ENCODE measurements around the gene TCAIM. TPM values are rescaled to one million over a fixed set of nuclear protein-coding genes. Genes with fewer than 3 reads are reported as not detected.

The TCAIM gene
- total and polyA plus RNA-seq, 9 of the 15 experiments (the other 6 are each of a cell fraction or from before 2014, with no cell fraction given) = 19.7 to 53.3 (median 36.9) TPM

- intact Hi-C loops (cut with micrococcal nuclease) = loop anchor here (2.0 to 5.0 kb wide), 2 partner anchors 102 to 179 kb away; no protein-coding TSS in a partner anchor
- H2AFZ ChIP-seq (ENCODE audit: low read depth, low read length) = peak overlapping the region; percentile 99
- BruUV-seq (replicated peaks) = no TSS peak
- H3K36me3 ChIP-seq (ENCODE audit: control insufficient read depth, insufficient read depth, low read length) = no peaks in the 10 kb centered on the region; the same call in 2 of the 3 replicates
- H4K20me1 ChIP-seq (replicated peaks; ENCODE audit: control insufficient read depth, insufficient read depth, low read length) = no peaks in the 10 kb centered on the region
- FAIRE-seq = no peak
- H3K27ac ChIP-seq (ENCODE audit: extremely low read depth, low read depth, low read length) = peak overlapping the region; percentile 93
- no peak for ATAC-seq
- H3K79me2 ChIP-seq (ENCODE audit: control insufficient read depth, insufficient read depth, low read length) = peaks cover 28% of the 10 kb centered on the region
- peak overlapping the region; percentile 88 to 96 for H3K9ac ChIP-seq (ENCODE audit: insufficient read depth in 1 of 2, low read depth in 2 of 2, low read length in 2 of 2)
- H3K4me2 ChIP-seq (ENCODE audit: insufficient read depth, low read length) = peak overlapping the region; percentile 95
- H3K4me3 ChIP-seq = peak overlapping the region; percentile 65
- H3K4me1 ChIP-seq (replicated peaks in 1 of 2; ENCODE audit: control insufficient read depth in 2 of 2, insufficient read depth in 2 of 2, low read length in 2 of 2) = peaks cover 10 to 12% of the 10 kb centered on the region in 2 experiments; a peak in 3 of 5 replicates
- DNase-seq (ENCODE audit: extremely low read depth in 1 of 4, low spot score in 3 of 4) = no peak
- CTCF ChIA-PET (ENCODE audit: low intra/inter-chr PET ratio) = no interaction called here
- under 1% methylated on average over 15 of the region's 15 CpGs for WGBS (ENCODE audit: insufficient coverage, low coverage, missing lambda C conversion rate)
- POLR2A ChIA-PET = interaction anchor here (0.7 to 2.9 kb wide), 7 partner anchors 9 to 637 kb away, joined by 3 to 16 read pairs (median 4); partner anchors contain the start of genes EXOSC7 and ZDHHC3
- no peaks in the 10 kb centered on the region for H3K9me1 ChIP-seq (ENCODE audit: control insufficient read depth, insufficient read depth, low read length)
- no peaks in the 10 kb centered on the region for H3K27me3 ChIP-seq (ENCODE audit: control insufficient read depth in 2 of 2, insufficient read depth in 2 of 2, low read length in 2 of 2)
- H3K9me3 ChIP-seq (replicated peaks; ENCODE audit: control insufficient read depth, insufficient read depth, low read depth, low read length) = no peaks in the 10 kb centered on the region
- in situ Hi-C loops (cut with MboI) = no loop called here
- TF ChIP-seq HBP1 (CRISPR knock-in tag; IDR thresholded peaks at IDR 0.05) (no peak), ID3 (CRISPR knock-in tag; IDR thresholded peaks at IDR 0.05) (no peak), ID3 (tag; IDR thresholded peaks at IDR 0.05) (no peak), ZNF263 (CRISPR knock-in tag; IDR thresholded peaks at IDR 0.05; ENCODE audit: borderline replicate concordance) (peak; percentile 2; the same call in 1 of the 2 replicates), PHF8 (IDR thresholded peaks at IDR 0.05; ENCODE audit: borderline replicate concordance, low read length) (peak; percentile 26), ZBTB7A (IDR thresholded peaks at IDR 0.05; ENCODE audit: borderline replicate concordance, control insufficient read depth, low read depth, low read length) (peak; percentile 85), ZNF239 (CRISPR knock-in tag; IDR thresholded peaks at IDR 0.05) (no peak), KAT8 (IDR thresholded peaks at IDR 0.05; ENCODE audit: low read depth) (no peak), ARNT (IDR thresholded peaks at IDR 0.05) (peak in 1 of 2 experiments; percentile 30; a peak in 1 of 4 replicates), DMBX1 (CRISPR knock-in tag; IDR thresholded peaks at IDR 0.05; ENCODE audit: borderline replicate concordance) (0 out of 2 replicates have a peak, but pooled peaks have one; percentile 4), ARID1B (IDR thresholded peaks at IDR 0.05) (no peak), TBP (optimal IDR thresholded peaks at IDR 0.05; ENCODE audit: low read depth, low read length) (peak; percentile 3), NCOA2 (IDR thresholded peaks at IDR 0.05; ENCODE audit: partially characterized antibody in 2 of 2) (no peak), ZNF311 (CRISPR knock-in tag; IDR thresholded peaks at IDR 0.05) (no peak), NFIC (IDR thresholded peaks at IDR 0.05) (peak; percentile 76), HDAC8 (tag; IDR thresholded peaks at IDR 0.05) (no peak), KLF16 (IDR thresholded peaks at IDR 0.05) (no peak), ZNF780A (CRISPR knock-in tag; IDR thresholded peaks at IDR 0.05) (no peak), ZNF431 (CRISPR knock-in tag; IDR thresholded peaks at IDR 0.05) (no peak; the same call in 1 of the 2 replicates), HNRNPLL (IDR thresholded peaks at IDR 0.05; ENCODE audit: low read depth, low read length, poor library complexity, severe bottlenecking) (no peak), SMARCA4 (IDR thresholded peaks at IDR 0.05) (peak; percentile 64), POLR2B (IDR thresholded peaks at IDR 0.05; ENCODE audit: low read depth, partially characterized antibody) (peak; percentile 56), ATF3 (IDR thresholded peaks at IDR 0.05) (no peak), ATF3 (CRISPR knock-in tag; conservative IDR thresholded peaks at IDR 0.05) (no peak)
These were observed 212 bp downstream of the TCAIM start for GRCh38 chr3:44338828-44339127.

All from K562 (cell line).